Natural killer cell treated with Interleukin-12 subunit alpha and Interleukin-12 subunit beta and Interleukin-15 and Interleukin-18, amount 100 ng/mL, for 72 hours (primary cell): ENCODE data around the gene FMO3. TPM values are rescaled to one million over a fixed set of nuclear protein-coding genes. Genes with fewer than 3 reads are reported as not detected.

Experiments used
- ATAC-seq, 2 donors: fragments of 150-1000 bp; cut with Tn5 transposase in 1 of 2; sonication (Bioruptor Pico), chemical (Tn5 transposase) in 1 of 2; 2 replicates each; pipeline ENCODE4 v1.10.0; 2021
- DNase-seq: peaks from one replicate; pipeline ENCODE4 v3.0.0; 2022; ENCODE audit warnings: low spot score
- H3K27ac Mint-ChIP-seq, 2 donors: 1 replicate in 1 of 2; 2 replicates in 1 of 2; pipeline ENCODE4 v1.8.0; 2022; ENCODE audit warnings: mixed read lengths in 2 of 2, mild to moderate bottlenecking in 1 of 2, moderate library complexity in 1 of 2
- H3K27me3 Mint-ChIP-seq, 2 donors: 1 replicate in 1 of 2; 2 replicates in 1 of 2; pipeline ENCODE4 v1.8.0; 2022; ENCODE audit warnings: mixed read lengths in 2 of 2
- H3K36me3 Mint-ChIP-seq: one replicate; pipeline ENCODE4 v1.8.0; 2022; ENCODE audit warnings: mixed read lengths
- H3K4me1 Mint-ChIP-seq, 2 donors: 1 replicate in 1 of 2; 2 replicates in 1 of 2; pipeline ENCODE4 v1.8.0; 2022; ENCODE audit warnings: low read depth in 2 of 2, mixed read lengths in 2 of 2, mild to moderate bottlenecking in 1 of 2
- H3K4me3 Mint-ChIP-seq: one replicate; pipeline ENCODE4 v1.8.0; 2022; ENCODE audit warnings: mixed read lengths
- H3K9me3 Mint-ChIP-seq: 2 replicates; pipeline ENCODE4 v1.8.0; 2022; ENCODE audit warnings: mixed read lengths
- total RNA-seq, 2 donors: library from RNA; stranded (reverse); gene quantifications; one replicate each; pipeline ENCODE4 v1.2.3, GENCODE V29; 2022

FMO3 gene
- total RNA-seq: not detected

DNA sequence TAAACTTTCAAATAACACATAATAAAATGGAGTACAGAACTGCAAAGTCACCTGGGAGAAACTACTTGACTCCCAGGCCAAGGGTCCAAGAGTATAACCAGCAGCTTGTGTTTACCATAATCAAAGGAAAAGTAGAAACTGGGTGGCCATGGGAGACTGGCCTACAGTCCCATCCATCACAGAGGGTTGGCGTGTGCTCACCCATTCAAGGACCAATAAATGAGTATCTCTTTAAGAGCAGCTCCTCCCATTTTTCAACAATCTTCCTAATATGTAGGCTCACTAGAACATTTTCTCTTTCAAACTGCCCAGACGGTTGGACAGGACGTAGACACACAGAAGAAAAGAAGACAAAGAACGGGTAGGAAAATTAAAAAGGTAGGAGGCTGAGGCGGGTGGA, at the start of gene FMO3:
FMO3 (plus strand) TSS at position 302 of the 400 bp plus-strand sequence. CDS start 1,754 bp downstream, outside the sequence.
- no peaks in the 10 kb centered on the region for H3K4me1 Mint-ChIP-seq
- DNase-seq: no peak
- H3K4me3 Mint-ChIP-seq: no peak within 1 kb of the TSS
- no peak for ATAC-seq
- H3K27ac Mint-ChIP-seq: no peak within 1 kb of the TSS
- H3K36me3 Mint-ChIP-seq: no peaks in the 10 kb centered on the region
- no peaks in the 10 kb centered on the region for H3K27me3 Mint-ChIP-seq
- peaks cover 7% of the 10 kb centered on the region for H3K9me3 Mint-ChIP-seq

DNA sequence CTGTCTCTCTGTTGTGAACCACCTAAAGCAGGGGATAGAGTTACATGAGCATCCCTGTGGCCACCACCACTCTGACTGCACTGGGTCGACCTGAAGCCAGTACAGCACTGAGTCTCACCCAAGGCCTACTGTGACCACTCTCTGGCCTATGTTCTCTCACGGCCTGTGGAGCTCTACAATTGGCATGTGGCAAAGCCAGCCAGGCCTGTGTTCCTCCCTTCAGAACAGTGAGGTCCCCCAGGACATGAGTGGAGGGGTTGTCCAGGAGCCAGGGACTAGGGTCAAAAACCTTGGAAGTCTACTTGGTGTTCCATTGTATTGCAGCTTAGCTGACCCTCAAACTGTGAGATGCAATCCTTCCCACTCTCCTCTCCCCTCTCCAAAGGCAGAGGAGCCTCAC, 42.7 kb upstream of the FMO3 start:
- DNase-seq (no peak), ATAC-seq (no peak)
- Mint-ChIP-seq H3K27me3 (peaks cover 0 to 10% of the 10 kb centered on the region in 2 donors), H3K36me3 (peaks cover 10% of the 10 kb centered on the region), H3K9me3 (peaks cover 21% of the 10 kb centered on the region), H3K4me3 (no peak overlapping the region), H3K4me1 (no peaks in the 10 kb centered on the region), H3K27ac (no peak overlapping the region)

DNA sequence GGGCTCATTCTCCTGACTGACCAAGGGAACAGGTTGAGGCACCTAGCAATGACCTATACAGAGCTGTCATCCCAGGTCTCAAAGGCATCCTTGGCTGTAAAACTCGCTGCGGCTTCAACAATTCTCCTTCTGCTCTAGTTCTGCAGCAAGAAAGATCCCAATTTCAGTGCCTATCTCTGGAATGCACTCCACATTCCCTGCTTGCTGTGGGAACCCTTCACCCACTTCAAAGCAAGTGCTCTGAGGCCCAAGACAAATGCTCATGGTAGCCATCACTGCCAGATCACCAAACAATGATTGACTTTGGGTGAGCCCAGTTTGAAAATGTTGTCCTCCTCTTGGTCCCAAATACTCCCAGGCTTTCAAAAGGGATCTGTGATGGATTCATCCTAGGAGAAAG, 37.7 kb upstream of the FMO3 start:
- Mint-ChIP-seq H3K36me3 (peaks cover 4% of the 10 kb centered on the region), H3K27ac (no peak overlapping the region), H3K27me3 (peaks cover 0 to 10% of the 10 kb centered on the region in 2 donors), H3K9me3 (peaks cover 16% of the 10 kb centered on the region), H3K4me1 (no peaks in the 10 kb centered on the region), H3K4me3 (no peak overlapping the region)
- ATAC-seq: no peak
- no peak for DNase-seq

DNA sequence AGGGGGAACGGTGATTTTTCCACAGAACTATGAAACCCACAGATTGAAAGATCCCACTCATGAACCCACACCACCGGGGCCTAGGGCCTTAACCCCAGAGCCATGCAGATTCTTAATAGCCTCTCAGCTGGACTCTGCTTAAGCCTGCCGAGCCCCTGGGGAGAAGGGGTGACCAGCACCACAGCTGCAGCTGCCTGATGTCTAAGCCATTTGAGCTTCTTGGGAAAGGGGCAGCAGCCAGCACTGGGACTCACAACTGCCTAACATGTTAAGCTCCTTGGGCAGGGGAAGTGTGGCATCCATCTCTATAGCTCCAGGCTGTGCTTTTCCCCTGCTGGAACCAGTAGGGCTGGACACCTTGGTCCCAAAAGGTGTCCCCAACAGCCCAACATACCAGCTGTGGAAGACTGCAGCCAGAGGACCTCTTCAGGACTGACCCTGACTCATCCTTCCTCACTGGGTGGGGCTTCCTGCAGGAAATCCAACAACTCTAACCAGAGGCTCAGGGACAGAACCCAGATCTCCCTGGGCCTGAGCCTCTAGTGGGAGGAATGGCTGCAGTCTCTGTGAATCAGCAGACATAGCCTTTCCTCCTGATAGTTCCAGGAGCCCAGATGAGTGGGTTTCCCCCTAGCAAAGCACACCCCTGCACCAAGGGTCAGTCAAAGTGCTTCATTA, 34.6 kb upstream of the FMO3 start:
- Mint-ChIP-seq H3K27ac (no peak overlapping the region), H3K9me3 (peaks cover 13% of the 10 kb centered on the region), H3K4me3 (no peak overlapping the region), H3K27me3 (peaks cover 0 to 4% of the 10 kb centered on the region in 2 donors), H3K4me1 (no peaks in the 10 kb centered on the region), H3K36me3 (peaks cover 3% of the 10 kb centered on the region)
- DNase-seq (no peak), ATAC-seq (no peak)

DNA sequence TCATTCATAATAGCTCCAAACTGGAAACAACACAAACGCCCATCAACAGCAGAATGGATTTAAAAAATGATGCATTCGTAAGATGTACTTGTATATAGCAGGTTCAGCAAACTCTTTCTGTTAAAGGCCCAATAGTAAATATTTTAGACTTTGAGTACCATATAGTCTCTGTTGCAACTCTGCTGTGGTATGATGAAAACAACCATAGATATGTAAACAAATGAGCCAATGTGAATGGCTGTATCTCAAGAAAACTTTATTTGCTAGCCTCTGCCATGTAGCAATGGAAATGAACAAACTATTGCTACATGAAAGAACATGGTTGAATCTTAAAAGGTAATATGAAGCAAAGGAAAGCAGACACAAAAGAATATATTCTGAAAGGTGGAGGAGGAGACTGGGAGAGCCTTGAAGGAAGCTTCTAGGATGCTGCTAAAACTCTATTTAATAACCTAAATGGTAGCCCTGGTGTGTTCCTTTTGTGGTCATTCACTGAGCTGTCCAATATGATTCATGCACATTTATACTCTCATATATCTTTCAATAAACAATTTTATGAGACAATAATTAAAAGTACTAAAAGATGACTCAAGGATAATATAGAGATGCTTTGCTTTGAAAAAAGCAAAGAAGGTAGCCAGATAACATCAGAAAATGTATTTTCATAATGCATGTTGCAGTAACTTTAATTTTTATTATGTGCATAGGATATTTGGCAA, 29.1 kb upstream of the FMO3 start:
- Mint-ChIP-seq H3K4me1 (no peaks in the 10 kb centered on the region), H3K27me3 (peaks cover 0 to 8% of the 10 kb centered on the region in 2 donors), H3K36me3 (no peaks in the 10 kb centered on the region), H3K4me3 (no peak overlapping the region), H3K9me3 (peaks cover 11% of the 10 kb centered on the region), H3K27ac (no peak overlapping the region)
- DNase-seq (no peak), ATAC-seq (no peak)

DNA sequence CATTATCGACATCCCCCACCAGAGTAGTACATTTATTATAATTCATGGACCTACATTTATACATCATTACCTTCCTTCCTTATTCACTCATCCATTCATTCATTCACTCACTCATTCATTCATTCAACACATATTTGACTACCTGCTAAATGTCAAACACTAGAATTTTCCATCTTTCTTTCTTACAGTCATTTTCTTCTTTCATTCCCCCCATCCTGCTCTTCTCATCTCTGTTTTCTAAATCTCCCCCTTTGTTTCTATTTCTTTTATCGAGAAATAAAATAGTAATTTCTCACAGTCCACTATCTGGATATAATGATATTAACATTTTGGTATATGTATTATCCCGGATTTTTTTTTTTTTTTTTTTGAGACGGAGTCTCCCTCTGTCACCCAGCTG, 27.8 kb upstream of the FMO3 start:
- no peak overlapping the region for H3K27ac Mint-ChIP-seq
- H3K27me3 Mint-ChIP-seq: peaks cover 0 to 17% of the 10 kb centered on the region in 2 donors
- H3K36me3 Mint-ChIP-seq: no peaks in the 10 kb centered on the region
- no peaks in the 10 kb centered on the region for H3K4me1 Mint-ChIP-seq
- ATAC-seq (no peak), DNase-seq (no peak)
- H3K9me3 Mint-ChIP-seq: peaks cover 1% of the 10 kb centered on the region
- H3K4me3 Mint-ChIP-seq: no peak overlapping the region

DNA sequence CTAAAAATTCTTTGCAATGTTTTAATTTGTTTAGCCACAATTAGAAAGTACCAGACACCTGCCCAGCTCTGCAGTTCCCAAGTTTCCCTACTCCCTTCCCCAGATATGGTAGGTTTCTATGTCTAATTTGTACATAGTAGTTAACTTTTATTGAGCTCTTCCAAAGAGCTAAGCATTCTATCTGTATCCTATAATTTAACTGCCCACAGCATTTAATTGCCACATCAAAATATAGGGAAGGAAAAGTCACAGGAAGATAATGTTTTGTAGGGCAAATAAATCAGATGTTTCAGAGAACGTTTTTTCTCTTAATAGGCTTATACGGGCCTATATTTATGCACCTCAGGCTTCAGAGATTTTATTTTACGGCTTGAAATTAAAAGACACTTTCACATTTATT, 15.7 kb upstream of the FMO3 start:
- no peaks in the 10 kb centered on the region for H3K36me3 Mint-ChIP-seq
- no peaks in the 10 kb centered on the region for H3K4me1 Mint-ChIP-seq
- no peak overlapping the region for H3K27ac Mint-ChIP-seq
- no peak overlapping the region for H3K4me3 Mint-ChIP-seq
- DNase-seq (no peak), ATAC-seq (no peak)
- peaks cover 5% of the 10 kb centered on the region for H3K9me3 Mint-ChIP-seq
- peaks cover 5 to 6% of the 10 kb centered on the region in 2 donors for H3K27me3 Mint-ChIP-seq

DNA sequence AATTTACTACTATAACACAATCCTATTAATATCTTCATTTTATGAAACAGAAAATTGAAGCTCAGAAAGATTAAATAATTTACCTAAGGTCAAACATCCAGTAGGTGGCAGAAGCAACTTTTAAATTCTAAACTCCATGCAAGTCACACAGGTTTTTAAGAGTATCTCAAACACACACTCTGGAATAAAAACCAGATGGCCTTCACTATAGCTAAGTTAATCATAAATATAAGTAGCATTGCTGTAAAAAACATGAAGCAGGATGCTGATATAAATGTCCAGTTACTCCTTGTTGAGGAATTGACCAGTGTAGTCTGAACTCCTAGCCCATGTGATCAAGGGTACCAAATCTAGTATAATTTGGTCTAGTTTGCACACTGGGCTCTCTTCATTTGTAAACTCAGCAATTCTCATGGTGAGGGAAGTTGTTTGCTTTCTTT, 9.4 kb upstream of the FMO3 start:
- Mint-ChIP-seq H3K27me3 (peaks cover 4 to 20% of the 10 kb centered on the region in 2 donors), H3K36me3 (no peaks in the 10 kb centered on the region), H3K4me1 (no peaks in the 10 kb centered on the region), H3K4me3 (no peak overlapping the region), H3K27ac (no peak overlapping the region), H3K9me3 (peaks cover 5% of the 10 kb centered on the region)
- DNase-seq: no peak
- no peak for ATAC-seq

DNA sequence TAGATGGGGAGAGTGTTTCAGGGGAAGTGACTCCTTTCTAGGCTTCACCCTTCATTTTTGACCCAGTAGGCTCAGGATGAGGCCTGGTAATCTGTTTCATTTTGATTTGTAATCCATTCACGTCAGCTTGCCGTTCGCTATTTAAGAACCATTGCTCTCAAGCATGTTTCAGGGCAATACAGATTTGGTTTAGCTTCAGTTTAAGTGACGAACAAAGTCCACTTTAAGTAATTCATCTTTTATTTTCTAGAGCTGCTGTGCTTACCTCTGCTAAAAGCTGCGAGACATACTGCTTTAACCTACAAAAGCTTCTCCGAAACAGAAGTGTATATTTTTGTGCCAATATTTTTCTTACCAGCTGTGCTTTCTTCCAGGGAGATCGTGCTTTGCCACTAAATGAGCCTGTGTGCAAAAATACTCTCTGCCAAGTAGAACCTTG, 8.9 kb upstream of the FMO3 start:
- H3K9me3 Mint-ChIP-seq: peaks cover under 1% of the 10 kb centered on the region
- no peak overlapping the region for H3K4me3 Mint-ChIP-seq
- H3K27ac Mint-ChIP-seq: no peak overlapping the region
- ATAC-seq: no peak
- H3K4me1 Mint-ChIP-seq: no peaks in the 10 kb centered on the region
- peaks cover 0 to 20% of the 10 kb centered on the region in 2 donors for H3K27me3 Mint-ChIP-seq
- H3K36me3 Mint-ChIP-seq: no peaks in the 10 kb centered on the region
- no peak for DNase-seq

DNA sequence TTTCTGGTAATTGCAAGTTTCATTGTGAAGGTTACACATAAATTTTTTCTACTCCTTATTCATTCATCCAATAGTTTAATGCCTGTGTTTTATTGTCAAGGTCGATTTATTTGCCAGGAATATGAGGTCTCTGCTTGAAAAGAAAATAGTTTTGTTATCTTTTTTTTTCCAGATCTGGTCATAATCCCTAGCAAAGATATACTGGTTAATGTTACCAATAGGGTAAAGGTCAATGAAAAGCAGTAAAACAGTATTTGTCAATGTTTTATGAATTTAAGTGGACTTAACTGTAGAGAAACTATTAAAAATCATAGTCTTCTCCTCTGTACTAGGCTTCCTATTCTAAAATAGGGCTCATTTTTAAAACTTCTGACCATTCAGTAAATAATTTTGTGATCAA, 8.1 kb upstream of the FMO3 start:
- ATAC-seq: no peak
- peaks cover 0 to 20% of the 10 kb centered on the region in 2 donors for H3K27me3 Mint-ChIP-seq
- H3K27ac Mint-ChIP-seq: no peak overlapping the region
- peaks cover 3% of the 10 kb centered on the region for H3K9me3 Mint-ChIP-seq
- no peak overlapping the region for H3K4me3 Mint-ChIP-seq
- DNase-seq: no peak
- no peaks in the 10 kb centered on the region for H3K36me3 Mint-ChIP-seq
- H3K4me1 Mint-ChIP-seq: no peaks in the 10 kb centered on the region

DNA sequence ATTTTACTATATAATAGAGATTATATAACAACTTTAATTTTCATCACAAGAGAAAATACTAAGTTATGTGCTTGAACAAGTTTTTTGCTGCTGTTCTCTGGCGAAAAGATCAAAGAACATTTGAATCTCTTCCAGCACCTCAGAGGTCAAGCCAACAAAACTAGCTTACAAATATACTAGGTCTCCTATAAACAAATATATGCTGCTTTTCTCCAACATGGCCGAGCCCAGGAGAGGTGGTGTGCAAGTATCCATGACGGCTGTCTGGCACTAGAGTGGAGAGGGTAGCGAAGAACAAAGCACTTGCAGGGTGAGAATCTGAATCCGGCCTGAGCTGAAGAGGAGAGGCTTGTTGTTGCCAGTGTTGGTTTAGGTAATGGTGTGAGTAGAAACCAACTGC, 7.5 kb upstream of the FMO3 start:
- peaks cover 0 to 20% of the 10 kb centered on the region in 2 donors for H3K27me3 Mint-ChIP-seq
- ATAC-seq (no peak), DNase-seq (no peak)
- no peaks in the 10 kb centered on the region for H3K36me3 Mint-ChIP-seq
- no peak overlapping the region for H3K4me3 Mint-ChIP-seq
- H3K27ac Mint-ChIP-seq: no peak overlapping the region
- H3K4me1 Mint-ChIP-seq: no peaks in the 10 kb centered on the region
- peaks cover 3% of the 10 kb centered on the region for H3K9me3 Mint-ChIP-seq

DNA sequence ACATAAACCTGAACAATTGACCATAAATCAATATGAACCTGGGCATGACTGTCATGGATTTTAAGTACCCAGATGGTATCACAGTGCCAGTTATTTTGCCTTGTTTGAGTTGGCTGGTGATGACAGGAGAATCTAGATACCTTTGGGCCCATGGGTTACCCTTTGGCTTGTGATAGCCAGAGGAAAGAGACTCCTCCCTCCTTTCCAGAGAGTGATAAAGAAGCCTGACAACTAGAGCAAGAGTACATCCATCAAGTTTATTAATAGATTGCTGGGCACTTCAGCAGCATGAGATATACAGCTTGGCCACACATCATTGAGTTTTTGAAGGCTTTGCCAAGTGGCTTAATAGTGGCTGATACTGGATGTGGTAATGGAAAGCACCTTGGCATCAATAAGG, 6.6 kb upstream of the FMO3 start:
- H3K27ac Mint-ChIP-seq: no peak overlapping the region
- H3K9me3 Mint-ChIP-seq: peaks cover 3% of the 10 kb centered on the region

DNA sequence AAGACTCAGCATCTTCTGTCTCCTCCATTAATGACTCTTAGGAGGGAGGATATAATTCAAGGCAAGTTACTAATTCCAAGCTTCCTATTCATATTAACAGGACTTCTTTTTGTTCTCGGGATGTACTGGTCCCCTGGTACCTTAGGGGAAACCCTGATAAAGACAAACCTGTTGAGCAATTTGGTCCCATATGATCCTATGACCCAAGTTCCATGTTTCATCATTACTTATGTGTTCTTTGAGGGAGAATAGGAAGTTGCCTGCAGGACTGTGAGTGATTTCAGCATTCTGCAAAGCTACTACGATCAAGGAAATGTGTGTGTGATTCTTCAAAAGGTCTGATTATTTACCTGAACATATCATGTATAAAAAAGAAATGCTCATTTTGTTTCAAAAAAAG, 5.8 kb upstream of the FMO3 start:
- no peaks in the 10 kb centered on the region for H3K36me3 Mint-ChIP-seq
- no peak overlapping the region for H3K4me3 Mint-ChIP-seq
- H3K27ac Mint-ChIP-seq: no peak overlapping the region
- ATAC-seq (no peak), DNase-seq (no peak)
- H3K9me3 Mint-ChIP-seq: peaks cover 3% of the 10 kb centered on the region
- peaks cover 0 to 20% of the 10 kb centered on the region in 2 donors for H3K27me3 Mint-ChIP-seq
- H3K4me1 Mint-ChIP-seq: no peaks in the 10 kb centered on the region

More for the DNA sequence above, 6.6 kb upstream of the FMO3 start:
- peaks cover 0 to 20% of the 10 kb centered on the region in 2 donors for H3K27me3 Mint-ChIP-seq
- DNase-seq: no peak
- no peak overlapping the region for H3K4me3 Mint-ChIP-seq
- H3K4me1 Mint-ChIP-seq: no peaks in the 10 kb centered on the region
- ATAC-seq: no peak
- H3K36me3 Mint-ChIP-seq: no peaks in the 10 kb centered on the region

DNA sequence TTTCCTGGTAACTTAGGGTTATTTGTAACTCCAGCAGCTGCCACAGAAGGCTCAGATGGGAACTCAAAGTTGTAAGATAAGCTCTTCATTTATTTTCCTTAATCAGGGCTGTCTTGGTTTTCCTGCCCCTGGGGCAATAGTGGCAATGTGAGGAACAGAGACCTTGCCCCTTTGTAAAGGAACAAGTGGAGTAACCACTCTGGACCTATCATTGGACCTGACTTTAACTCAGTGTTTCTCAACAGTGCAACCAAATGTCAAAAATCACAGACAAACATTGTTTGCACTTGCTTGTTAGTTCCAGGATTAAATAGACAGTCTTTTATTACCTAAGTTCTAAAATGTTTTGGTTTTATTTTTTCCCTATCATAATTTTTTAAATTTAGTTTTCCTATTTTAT, 2.8 kb upstream of the FMO3 start:
- Mint-ChIP-seq H3K4me3 (no peak overlapping the region), H3K9me3 (peaks cover 7% of the 10 kb centered on the region), H3K27me3 (peaks cover 0 to 14% of the 10 kb centered on the region in 2 donors), H3K27ac (no peak overlapping the region), H3K36me3 (no peaks in the 10 kb centered on the region), H3K4me1 (no peaks in the 10 kb centered on the region)
- no peak for DNase-seq
- no peak for ATAC-seq
